Right renal cortex interstitium (tissue), 3 donors: ENCODE data around the gene ARHGAP9. TPM values are rescaled to one million over a fixed set of nuclear protein-coding genes. Genes with fewer than 3 reads are reported as not detected.

ENCODE experiments used
- DNase-seq, 3 donors: peaks; one replicate each; pipeline ENCODE4 v3.0.0-alpha.2; 2013; ENCODE audit warnings: low read depth in 3 of 3, low spot score in 2 of 3
- polyA plus RNA-seq, 3 donors: library from polyadenylated mRNA; unstranded; fragments of 120-200 nt; gene quantifications; one replicate each; pipeline ENCODE4 v1.2.1, GENCODE V29; 2013; ENCODE audit not compliant: insufficient read length in 3 of 3

The ARHGAP9 gene
- polyA plus RNA-seq = 1 to 10 TPM; 1.9 to 2.3 (median 1.9) TPM

GRCh38 chr12:57479376-57480115 is at the start of gene ARHGAP9:
Gene ARHGAP9 (minus strand): TSS chr12:57479866. CDS start chr12:57479406, 460 bp downstream.
- no peak for DNase-seq

GRCh38 chr12:57528831-57529555 is 49.3 kb upstream of the ARHGAP9 start:
- DNase-seq = no peak

GRCh38 chr12:57528176-57528575 is 48.5 kb upstream of the ARHGAP9 start:
- DNase-seq = no peak

GRCh38 chr12:57527184-57527583 is 47.5 kb upstream of the ARHGAP9 start:
- no peak for DNase-seq

GRCh38 chr12:57526477-57527126 is 46.9 kb upstream of the ARHGAP9 start:
- DNase-seq = no peak

GRCh38 chr12:57525615-57526383 is 46.1 kb upstream of the ARHGAP9 start:
- DNase-seq = no peak

GRCh38 chr12:57524814-57525614 is 45.3 kb upstream of the ARHGAP9 start:
- no peak for DNase-seq

- DNase-seq = no peak
These were observed 44.3 kb upstream of the ARHGAP9 start for GRCh38 chr12:57523706-57524614.

- peak in 1 of 3 donors; percentile 65 for DNase-seq
These were observed 43.4 kb upstream of the ARHGAP9 start for GRCh38 chr12:57522887-57523705.

- peak; percentile 66 to 79 (median 78) for DNase-seq
These were observed 42.6 kb upstream of the ARHGAP9 start, which contains the start of gene MBD6 for GRCh38 chr12:57522011-57522886. Gene MBD6 (plus strand): TSS chr12:57522824. CDS start chr12:57524304, 1,480 bp downstream.

GRCh38 chr12:57521525-57522010 is 41.9 kb upstream of the ARHGAP9 start:
- peak; percentile 23 to 45 (median 35) for DNase-seq

GRCh38 chr12:57520053-57520818 is 40.6 kb upstream of the ARHGAP9 start, which contains the start of gene DDIT3:
Gene DDIT3 (minus strand): TSS chr12:57520514. CDS start chr12:57517406, 3,108 bp downstream.
- DNase-seq = peak; percentile 91 to 98 (median 95)

- peak in 1 of 3 donors; percentile 16 for DNase-seq
These were observed 40.1 kb upstream of the ARHGAP9 start for GRCh38 chr12:57519796-57520052.

- DNase-seq = no peak
These were observed 39.5 kb upstream of the ARHGAP9 start for GRCh38 chr12:57518920-57519795.
